WERI-Rb-1 (cell line): ENCODE measurements around the gene SH3RF3.

ENCODE experiments used
- DNase-seq: peaks from one replicate; pipeline ENCODE4 v3.0.0-alpha.2; 2020
- H3K27ac ChIP-seq: fragments of 250-450 bp; sonication (Bioruptor Pico); 2 replicates; pipeline ENCODE4 v1.5.1; 2020; ENCODE audit warnings: mild to moderate bottlenecking, moderate library complexity
- H3K27me3 ChIP-seq: fragments of 250-450 bp; sonication (Bioruptor Pico); 2 replicates; pipeline ENCODE4 v1.5.1; 2021; ENCODE audit warnings: mild to moderate bottlenecking, low read depth, moderate library complexity; ENCODE audit not compliant: insufficient read depth, severe bottlenecking
- H3K36me3 ChIP-seq: fragments of 250-450 bp; sonication (Bioruptor Pico); 2 replicates; pipeline ENCODE4 v1.5.1; 2020; ENCODE audit warnings: mild to moderate bottlenecking, moderate library complexity
- H3K4me3 ChIP-seq: 2 replicates; pipeline ENCODE4 v1.5.1; 2011; ENCODE audit warnings: low read depth, mild to moderate bottlenecking, control low read depth, low read length
- H3K9me3 ChIP-seq: fragments of 250-450 bp; sonication (Bioruptor Pico); 2 replicates; pipeline ENCODE4 v1.5.1; 2021; ENCODE audit warnings: mild to moderate bottlenecking, moderate library complexity; ENCODE audit not compliant: severe bottlenecking
- TF ChIP-seq, protein P1 (sequence below): IDR thresholded peaks from 2 replicates; pipeline ENCODE4 v1.5.1; 2011; ENCODE audit warnings: low read depth, mild to moderate bottlenecking, control low read depth, inconsistent platforms, low read length

Gene SH3RF3

GRCh38 chr2:109481599-109481998, 352.6 kb downstream of the SH3RF3 start:
- no peak overlapping the region for H3K4me3 ChIP-seq
- no peaks in the 10 kb centered on the region for H3K27me3 ChIP-seq
- TF ChIP-seq, protein P1, sequence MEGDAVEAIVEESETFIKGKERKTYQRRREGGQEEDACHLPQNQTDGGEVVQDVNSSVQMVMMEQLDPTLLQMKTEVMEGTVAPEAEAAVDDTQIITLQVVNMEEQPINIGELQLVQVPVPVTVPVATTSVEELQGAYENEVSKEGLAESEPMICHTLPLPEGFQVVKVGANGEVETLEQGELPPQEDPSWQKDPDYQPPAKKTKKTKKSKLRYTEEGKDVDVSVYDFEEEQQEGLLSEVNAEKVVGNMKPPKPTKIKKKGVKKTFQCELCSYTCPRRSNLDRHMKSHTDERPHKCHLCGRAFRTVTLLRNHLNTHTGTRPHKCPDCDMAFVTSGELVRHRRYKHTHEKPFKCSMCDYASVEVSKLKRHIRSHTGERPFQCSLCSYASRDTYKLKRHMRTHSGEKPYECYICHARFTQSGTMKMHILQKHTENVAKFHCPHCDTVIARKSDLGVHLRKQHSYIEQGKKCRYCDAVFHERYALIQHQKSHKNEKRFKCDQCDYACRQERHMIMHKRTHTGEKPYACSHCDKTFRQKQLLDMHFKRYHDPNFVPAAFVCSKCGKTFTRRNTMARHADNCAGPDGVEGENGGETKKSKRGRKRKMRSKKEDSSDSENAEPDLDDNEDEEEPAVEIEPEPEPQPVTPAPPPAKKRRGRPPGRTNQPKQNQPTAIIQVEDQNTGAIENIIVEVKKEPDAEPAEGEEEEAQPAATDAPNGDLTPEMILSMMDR: no peak
- H3K36me3 ChIP-seq: no peaks in the 10 kb centered on the region
- H3K27ac ChIP-seq: no peak overlapping the region
- no peaks in the 10 kb centered on the region for H3K9me3 ChIP-seq
- no peak for DNase-seq

- Histone ChIP-seq H3K27ac (no peak overlapping the region), H3K9me3 (no peaks in the 10 kb centered on the region), H3K27me3 (no peaks in the 10 kb centered on the region), H3K4me3 (no peak overlapping the region), H3K36me3 (no peaks in the 10 kb centered on the region)
- no peak for DNase-seq
- TF ChIP-seq, protein P1: no peak
Observed at GRCh38 chr2:109482361-109482861, 353.4 kb downstream of the SH3RF3 start.

GRCh38 chr2:109486711-109487535, 357.9 kb downstream of the SH3RF3 start:
- TF ChIP-seq, protein P1: no peak

GRCh38 chr2:109487536-109487869, 358.5 kb downstream of the SH3RF3 start:
- Histone ChIP-seq H3K9me3 (no peaks in the 10 kb centered on the region), H3K27me3 (no peaks in the 10 kb centered on the region), H3K4me3 (no peak overlapping the region), H3K27ac (no peak overlapping the region), H3K36me3 (no peaks in the 10 kb centered on the region)
- DNase-seq: no peak
- TF ChIP-seq, protein P1: no peak

More at GRCh38 chr2:109486711-109487535, 357.9 kb downstream of the SH3RF3 start:
- DNase-seq: no peak
- no peaks in the 10 kb centered on the region for H3K36me3 ChIP-seq
- H3K27me3 ChIP-seq: no peaks in the 10 kb centered on the region
- H3K9me3 ChIP-seq: no peaks in the 10 kb centered on the region
- H3K4me3 ChIP-seq: no peak overlapping the region
- no peak overlapping the region for H3K27ac ChIP-seq

DNA sequence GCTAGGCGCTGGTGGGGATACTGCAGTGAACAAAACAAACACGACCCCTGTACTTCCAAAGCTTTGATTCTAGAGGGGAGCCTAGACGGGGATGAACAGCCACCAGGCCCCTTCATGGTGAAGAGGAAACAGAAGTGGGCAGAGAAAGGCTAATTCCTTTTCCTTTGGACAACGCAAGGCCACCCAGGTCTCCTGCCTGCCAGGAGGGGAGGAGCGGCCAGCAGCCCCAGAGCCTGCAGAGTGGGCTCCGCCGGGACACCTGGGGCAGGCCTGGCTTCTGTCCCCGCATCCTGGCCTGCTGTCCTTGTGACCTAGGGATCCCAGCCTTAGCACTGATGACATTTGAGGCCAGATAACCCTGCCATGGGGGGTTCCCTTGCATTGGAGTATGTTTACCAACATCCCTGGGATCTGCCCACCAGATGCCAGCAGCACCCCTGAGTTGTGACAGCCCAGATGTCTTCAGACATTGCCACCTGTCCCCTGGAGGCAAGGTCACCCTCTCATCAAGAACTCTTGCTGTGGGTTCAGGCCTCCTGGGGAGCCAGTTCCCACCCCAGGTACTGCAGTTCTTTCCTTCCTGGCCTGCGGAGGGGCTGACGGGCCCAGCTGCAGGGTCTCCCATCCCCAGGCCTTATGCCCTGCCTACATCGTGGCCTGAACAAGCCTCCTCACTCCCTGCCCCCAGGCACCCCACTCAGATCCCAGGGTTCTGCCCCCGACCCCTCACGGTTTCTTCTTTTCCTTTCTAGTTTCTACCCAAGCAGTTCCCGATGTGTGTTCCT, 359.1 kb downstream of the SH3RF3 start:
- Histone ChIP-seq H3K27me3 (no peaks in the 10 kb centered on the region), H3K27ac (no peak overlapping the region), H3K9me3 (no peaks in the 10 kb centered on the region), H3K4me3 (no peak overlapping the region), H3K36me3 (no peaks in the 10 kb centered on the region)
- TF ChIP-seq, protein P1: no peak
- no peak for DNase-seq
